GM12891 (cell line): Measurements from ENCODE around the gene MAST2.

Source experiments
- PAX5 ChIP-seq: IDR thresholded peaks from 2 replicates; pipeline ENCODE4 v1.6.1; 2011; ENCODE audit warnings: low read length, moderate library complexity, mild to moderate bottlenecking; ENCODE audit not compliant: insufficient read depth, severe bottlenecking
- POLR2A ChIP-seq: IDR thresholded peaks from 2 replicates; pipeline ENCODE4 v1.6.1; 2011; ENCODE audit warnings: low read depth, low read length, control low read depth
- POLR2AphosphoS5 ChIP-seq: IDR thresholded peaks from 2 replicates; pipeline ENCODE4 v1.6.1; 2011; ENCODE audit warnings: low read depth, low read length, control low read depth
- POU2F2 ChIP-seq: IDR thresholded peaks from 2 replicates; pipeline ENCODE4 v1.6.1; 2011; ENCODE audit warnings: low read depth, mild to moderate bottlenecking, control low read depth, low read length, moderate library complexity
- SPI1 ChIP-seq: IDR thresholded peaks from 2 replicates; pipeline ENCODE4 v1.6.1; 2011; ENCODE audit warnings: low read depth, low read length, control low read depth
- TAF1 ChIP-seq: IDR thresholded peaks from 2 replicates; pipeline ENCODE4 v1.6.1; 2011; ENCODE audit warnings: low read depth, low read length, control low read depth

GRCh38 chr1:45848097-45848496 is 44.7 kb downstream of the MAST2 start:
- TF ChIP-seq POLR2AphosphoS5, result no peak
- TF ChIP-seq POLR2A, result no peak
- TF ChIP-seq PAX5, result no peak
- no peak for TF ChIP-seq TAF1
- TF ChIP-seq POU2F2, result no peak
- TF ChIP-seq SPI1, result no peak
